ENCODE data around the gene GDPGP1.

The GDPGP1 gene

GRCh38 chr15:90227336-90227735 is 6.7 kb upstream of the GDPGP1 start:
- Histone ChIP-seq H3K9ac (ENCODE audit: low read length in 2 of 2) (no peak overlapping the region), H3K27ac (ENCODE audit: low read length) (no peak overlapping the region), H3K36me3 (ENCODE audit: control insufficient read depth in 2 of 2, insufficient read depth in 2 of 2, low read length in 2 of 2) (peaks cover 64 to 67% of the 10 kb centered on the region in 2 donors), H3K4me3 (ENCODE audit: low read length in 2 of 2) (no peak overlapping the region), H3K4me1 (ENCODE audit: control insufficient read depth, insufficient read depth, low read length) (peaks cover 46% of the 10 kb centered on the region), H3K27me3 (ENCODE audit: control insufficient read depth in 1 of 2, insufficient read depth in 2 of 2, low read length in 2 of 2) (no peaks in the 10 kb centered on the region), H3K9me3 (ENCODE audit: control insufficient read depth in 2 of 2, low read length in 2 of 2) (no peaks in the 10 kb centered on the region)

DNA sequence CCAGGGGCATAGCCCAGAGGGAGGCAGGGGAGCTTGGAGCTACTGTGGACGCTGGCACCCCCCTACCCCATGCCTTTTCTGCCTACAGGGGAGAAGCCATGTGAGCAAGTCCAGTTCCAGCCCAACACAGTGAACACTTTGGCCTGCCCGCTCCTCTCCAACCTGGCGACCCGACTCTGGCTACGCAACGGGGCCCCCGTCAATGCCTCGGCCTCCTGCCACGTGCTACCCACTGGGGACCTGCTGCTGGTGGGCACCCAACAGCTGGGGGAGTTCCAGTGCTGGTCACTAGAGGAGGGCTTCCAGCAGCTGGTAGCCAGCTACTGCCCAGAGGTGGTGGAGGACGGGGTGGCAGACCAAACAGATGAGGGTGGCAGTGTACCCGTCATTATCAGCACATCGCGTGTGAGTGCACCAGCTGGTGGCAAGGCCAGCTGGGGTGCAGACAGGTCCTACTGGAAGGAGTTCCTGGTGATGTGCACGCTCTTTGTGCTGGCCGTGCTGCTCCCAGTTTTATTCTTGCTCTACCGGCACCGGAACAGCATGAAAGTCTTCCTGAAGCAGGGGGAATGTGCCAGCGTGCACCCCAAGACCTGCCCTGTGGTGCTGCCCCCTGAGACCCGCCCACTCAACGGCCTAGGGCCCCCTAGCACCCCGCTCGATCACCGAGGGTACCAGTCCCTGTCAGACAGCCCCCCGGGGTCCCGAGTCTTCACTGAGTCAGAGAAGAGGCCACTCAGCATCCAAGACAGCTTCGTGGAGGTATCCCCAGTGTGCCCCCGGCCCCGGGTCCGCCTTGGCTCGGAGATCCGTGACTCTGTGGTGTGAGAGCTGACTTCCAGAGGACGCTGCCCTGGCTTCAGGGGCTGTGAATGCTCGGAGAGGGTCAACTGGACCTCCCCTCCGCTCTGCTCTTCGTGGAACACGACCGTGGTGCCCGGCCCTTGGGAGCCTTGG is 5.9 kb upstream of the GDPGP1 start:
- H3K9ac ChIP-seq (ENCODE audit: low read length in 2 of 2): peak overlapping the region in 1 of 2 donors; percentile 29
- H3K4me1 ChIP-seq (ENCODE audit: control insufficient read depth, insufficient read depth, low read length): peaks cover 54% of the 10 kb centered on the region
- no peaks in the 10 kb centered on the region for H3K9me3 ChIP-seq (ENCODE audit: control insufficient read depth in 2 of 2, low read length in 2 of 2)
- H3K27me3 ChIP-seq (ENCODE audit: control insufficient read depth in 1 of 2, insufficient read depth in 2 of 2, low read length in 2 of 2): no peaks in the 10 kb centered on the region
- peaks cover 59 to 65% of the 10 kb centered on the region in 2 donors for H3K36me3 ChIP-seq (ENCODE audit: control insufficient read depth in 2 of 2, insufficient read depth in 2 of 2, low read length in 2 of 2)
- peak overlapping the region; percentile 76 for H3K27ac ChIP-seq (ENCODE audit: low read length)
- peak overlapping the region in 1 of 2 donors; percentile 29 for H3K4me3 ChIP-seq (ENCODE audit: low read length in 2 of 2)

DNA sequence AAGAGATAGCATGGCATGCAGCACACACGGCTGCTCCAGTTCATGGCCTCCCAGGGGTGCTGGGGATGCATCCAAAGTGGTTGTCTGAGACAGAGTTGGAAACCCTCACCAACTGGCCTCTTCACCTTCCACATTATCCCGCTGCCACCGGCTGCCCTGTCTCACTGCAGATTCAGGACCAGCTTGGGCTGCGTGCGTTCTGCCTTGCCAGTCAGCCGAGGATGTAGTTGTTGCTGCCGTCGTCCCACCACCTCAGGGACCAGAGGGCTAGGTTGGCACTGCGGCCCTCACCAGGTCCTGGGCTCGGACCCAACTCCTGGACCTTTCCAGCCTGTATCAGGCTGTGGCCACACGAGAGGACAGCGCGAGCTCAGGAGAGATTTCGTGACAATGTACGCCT is 5.0 kb upstream of the GDPGP1 start:
- Histone ChIP-seq H3K4me3 (ENCODE audit: low read length in 2 of 2) (peak overlapping the region in 1 of 2 donors; percentile 29), H3K27ac (ENCODE audit: low read length) (peak overlapping the region; percentile 76), H3K4me1 (ENCODE audit: control insufficient read depth, insufficient read depth, low read length) (peaks cover 54% of the 10 kb centered on the region), H3K27me3 (ENCODE audit: control insufficient read depth in 1 of 2, insufficient read depth in 2 of 2, low read length in 2 of 2) (no peaks in the 10 kb centered on the region), H3K36me3 (ENCODE audit: control insufficient read depth in 2 of 2, insufficient read depth in 2 of 2, low read length in 2 of 2) (peaks cover 50 to 57% of the 10 kb centered on the region in 2 donors), H3K9me3 (ENCODE audit: control insufficient read depth in 2 of 2, low read length in 2 of 2) (no peaks in the 10 kb centered on the region), H3K9ac (ENCODE audit: low read length in 2 of 2) (no peak overlapping the region)

DNA sequence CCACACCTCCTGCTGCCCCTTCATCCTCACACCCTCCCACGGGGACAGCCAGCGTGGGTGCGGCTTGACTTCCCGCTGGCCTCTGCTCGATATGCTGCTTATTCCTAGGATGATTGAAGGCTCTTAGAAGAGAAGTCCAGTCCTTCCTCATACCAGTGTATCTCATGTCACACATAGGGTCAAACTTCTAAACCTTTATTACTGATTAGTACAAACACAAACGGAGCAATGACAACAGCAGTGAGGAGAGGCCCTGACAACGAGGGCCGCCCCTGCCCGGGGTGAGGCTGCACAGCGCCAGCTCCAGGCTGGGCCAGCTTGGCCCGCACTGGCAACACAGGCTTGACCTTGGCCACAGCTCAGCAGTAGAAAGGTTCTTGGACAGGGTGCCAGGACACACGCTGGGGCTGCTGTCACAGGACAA is 3.9 kb upstream of the GDPGP1 start:
- Histone ChIP-seq H3K9me3 (ENCODE audit: control insufficient read depth in 2 of 2, low read length in 2 of 2) (no peaks in the 10 kb centered on the region), H3K36me3 (ENCODE audit: control insufficient read depth in 2 of 2, insufficient read depth in 2 of 2, low read length in 2 of 2) (peaks cover 39 to 46% of the 10 kb centered on the region in 2 donors), H3K4me1 (ENCODE audit: control insufficient read depth, insufficient read depth, low read length) (peaks cover 63% of the 10 kb centered on the region), H3K4me3 (ENCODE audit: low read length in 2 of 2) (peak overlapping the region in 1 of 2 donors; percentile 22), H3K27ac (ENCODE audit: low read length) (peak overlapping the region; percentile 76), H3K9ac (ENCODE audit: low read length in 2 of 2) (no peak overlapping the region), H3K27me3 (ENCODE audit: control insufficient read depth in 1 of 2, insufficient read depth in 2 of 2, low read length in 2 of 2) (no peaks in the 10 kb centered on the region)

GRCh38 chr15:90230610-90231009 is 3.4 kb upstream of the GDPGP1 start:
- H3K4me3 ChIP-seq (ENCODE audit: low read length in 2 of 2): no peak overlapping the region
- peaks cover 63% of the 10 kb centered on the region for H3K4me1 ChIP-seq (ENCODE audit: control insufficient read depth, insufficient read depth, low read length)
- peak overlapping the region in 1 of 2 donors; percentile 13 for H3K9ac ChIP-seq (ENCODE audit: low read length in 2 of 2)
- peak overlapping the region; percentile 76 for H3K27ac ChIP-seq (ENCODE audit: low read length)
- no peaks in the 10 kb centered on the region for H3K9me3 ChIP-seq (ENCODE audit: control insufficient read depth in 2 of 2, low read length in 2 of 2)
- H3K27me3 ChIP-seq (ENCODE audit: control insufficient read depth in 1 of 2, insufficient read depth in 2 of 2, low read length in 2 of 2): no peaks in the 10 kb centered on the region
- peaks cover 34 to 41% of the 10 kb centered on the region in 2 donors for H3K36me3 ChIP-seq (ENCODE audit: control insufficient read depth in 2 of 2, insufficient read depth in 2 of 2, low read length in 2 of 2)

DNA sequence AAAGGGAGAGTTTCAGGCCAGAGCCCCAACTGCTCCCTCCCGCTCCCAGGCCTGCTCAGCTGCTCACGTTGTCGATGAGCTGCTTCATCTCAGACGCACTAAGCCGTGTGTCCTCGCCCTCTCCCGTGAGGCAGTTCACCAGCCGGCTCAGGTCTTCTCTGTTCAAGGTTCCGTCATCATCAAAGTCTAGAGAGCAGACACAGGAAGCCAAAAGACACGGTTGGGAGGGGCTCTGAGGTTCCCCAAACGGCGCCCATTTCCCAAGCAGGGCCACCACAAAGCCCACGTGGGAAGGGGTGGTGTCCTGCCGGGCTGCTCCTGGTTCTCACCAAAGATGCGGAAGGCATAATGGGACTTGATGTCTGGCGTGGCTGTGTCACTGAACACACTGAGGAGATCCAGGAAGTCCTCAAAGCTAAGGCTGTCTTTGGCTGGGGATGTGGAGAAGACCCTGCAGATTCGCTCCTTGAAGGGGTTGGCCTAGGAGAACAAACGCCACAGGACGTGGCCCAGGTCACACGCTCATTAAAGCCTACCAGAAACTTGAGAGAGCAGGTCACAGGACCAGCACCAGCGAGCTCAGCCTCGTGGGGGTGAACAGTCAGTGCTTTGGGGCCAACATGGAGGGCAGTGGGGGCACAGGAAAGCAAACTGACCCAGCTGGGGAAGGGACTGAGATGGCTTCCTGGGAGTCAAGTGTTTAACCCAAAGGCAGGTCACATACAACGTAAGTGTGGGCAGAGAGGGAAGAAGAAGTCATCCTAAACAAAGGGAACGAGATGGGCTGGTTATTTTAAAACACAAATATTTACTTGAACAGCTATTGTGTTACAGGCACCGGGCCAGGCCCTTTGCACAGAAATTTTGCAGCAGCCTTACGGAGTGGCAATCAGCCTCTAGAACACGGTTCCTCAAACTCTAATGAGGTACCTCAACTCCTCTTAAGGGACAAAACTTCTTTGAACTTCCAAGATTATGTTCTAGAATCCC is 2.7 kb upstream of the GDPGP1 start:
- Histone ChIP-seq H3K9me3 (ENCODE audit: control insufficient read depth in 2 of 2, low read length in 2 of 2) (no peaks in the 10 kb centered on the region), H3K27me3 (ENCODE audit: control insufficient read depth in 1 of 2, insufficient read depth in 2 of 2, low read length in 2 of 2) (no peaks in the 10 kb centered on the region), H3K9ac (ENCODE audit: low read length in 2 of 2) (peak overlapping the region in 1 of 2 donors; percentile 3), H3K27ac (ENCODE audit: low read length) (peak overlapping the region; percentile 76), H3K4me1 (ENCODE audit: control insufficient read depth, insufficient read depth, low read length) (peaks cover 63% of the 10 kb centered on the region), H3K4me3 (ENCODE audit: low read length in 2 of 2) (no peak overlapping the region), H3K36me3 (ENCODE audit: control insufficient read depth in 2 of 2, insufficient read depth in 2 of 2, low read length in 2 of 2) (peaks cover 30 to 33% of the 10 kb centered on the region in 2 donors)

- H3K4me3 ChIP-seq (ENCODE audit: low read length in 2 of 2): peak overlapping the region in 1 of 2 donors; percentile 35
Observed at GRCh38 chr15:90232196-90232595, 1.8 kb upstream of the GDPGP1 start.

GRCh38 chr15:90232941-90233386 is 1.0 kb upstream of the GDPGP1 start:
- Histone ChIP-seq H3K27ac (ENCODE audit: low read length) (peak overlapping the region; percentile 82), H3K4me3 (ENCODE audit: low read length in 2 of 2) (peak overlapping the region; percentile 81 to 91), H3K9me3 (ENCODE audit: control insufficient read depth in 2 of 2, low read length in 2 of 2) (no peaks in the 10 kb centered on the region), H3K4me1 (ENCODE audit: control insufficient read depth, insufficient read depth, low read length) (peaks cover 61% of the 10 kb centered on the region), H3K36me3 (ENCODE audit: control insufficient read depth in 2 of 2, insufficient read depth in 2 of 2, low read length in 2 of 2) (peaks cover 23 to 24% of the 10 kb centered on the region in 2 donors), H3K9ac (ENCODE audit: low read length in 2 of 2) (peak overlapping the region; percentile 71 to 74), H3K27me3 (ENCODE audit: control insufficient read depth in 1 of 2, insufficient read depth in 2 of 2, low read length in 2 of 2) (no peaks in the 10 kb centered on the region)

More at GRCh38 chr15:90232196-90232595, 1.8 kb upstream of the GDPGP1 start:
- H3K9me3 ChIP-seq (ENCODE audit: control insufficient read depth in 2 of 2, low read length in 2 of 2): no peaks in the 10 kb centered on the region
- peaks cover 63% of the 10 kb centered on the region for H3K4me1 ChIP-seq (ENCODE audit: control insufficient read depth, insufficient read depth, low read length)
- H3K27me3 ChIP-seq (ENCODE audit: control insufficient read depth in 1 of 2, insufficient read depth in 2 of 2, low read length in 2 of 2): no peaks in the 10 kb centered on the region
- H3K36me3 ChIP-seq (ENCODE audit: control insufficient read depth in 2 of 2, insufficient read depth in 2 of 2, low read length in 2 of 2): peaks cover 29 to 30% of the 10 kb centered on the region in 2 donors
- H3K9ac ChIP-seq (ENCODE audit: low read length in 2 of 2): peak overlapping the region; percentile 3 to 29
- H3K27ac ChIP-seq (ENCODE audit: low read length): no peak overlapping the region

GRCh38 chr15:90233387-90234095 is 468 bp upstream of the GDPGP1 start, which contains the start of gene CIB1:
Gene CIB1, minus strand, starts transcription at chr15:90233941. Its CDS starts 56 bp downstream, at chr15:90233885.
- Histone ChIP-seq H3K27ac (ENCODE audit: low read length) (peak within 1 kb of the TSS; percentile 83), H3K9me3 (ENCODE audit: control insufficient read depth in 2 of 2, low read length in 2 of 2) (no peaks in the 10 kb centered on the region), H3K9ac (ENCODE audit: low read length in 2 of 2) (peak within 1 kb of the TSS; percentile 71 to 78), H3K4me3 (ENCODE audit: low read length in 2 of 2) (peak within 1 kb of the TSS; percentile 81 to 91), H3K36me3 (ENCODE audit: control insufficient read depth in 2 of 2, insufficient read depth in 2 of 2, low read length in 2 of 2) (peaks cover 20 to 27% of the 10 kb centered on the region in 2 donors), H3K4me1 (ENCODE audit: control insufficient read depth, insufficient read depth, low read length) (peaks cover 55% of the 10 kb centered on the region), H3K27me3 (ENCODE audit: control insufficient read depth in 1 of 2, insufficient read depth in 2 of 2, low read length in 2 of 2) (no peaks in the 10 kb centered on the region)

Measured in stomach smooth muscle (tissue), 2 donors.